GM18505 (cell line): ENCODE measurements around the gene ANKRD44.

Experiments used
- ATAC-seq: cut with Tn5 transposase; IDR thresholded peaks from one replicate; pipeline ENCODE4 v1.9.1; 2021; ENCODE audit not compliant: unreplicated experiment
- POLR2A ChIP-seq: IDR thresholded peaks from 4 replicates; pipeline ENCODE4 v1.6.1; 2011; ENCODE audit warnings: borderline replicate concordance; ENCODE audit not compliant: insufficient read depth, insufficient read length; ENCODE audit errors: extremely low read depth

The ANKRD44 gene

DNA sequence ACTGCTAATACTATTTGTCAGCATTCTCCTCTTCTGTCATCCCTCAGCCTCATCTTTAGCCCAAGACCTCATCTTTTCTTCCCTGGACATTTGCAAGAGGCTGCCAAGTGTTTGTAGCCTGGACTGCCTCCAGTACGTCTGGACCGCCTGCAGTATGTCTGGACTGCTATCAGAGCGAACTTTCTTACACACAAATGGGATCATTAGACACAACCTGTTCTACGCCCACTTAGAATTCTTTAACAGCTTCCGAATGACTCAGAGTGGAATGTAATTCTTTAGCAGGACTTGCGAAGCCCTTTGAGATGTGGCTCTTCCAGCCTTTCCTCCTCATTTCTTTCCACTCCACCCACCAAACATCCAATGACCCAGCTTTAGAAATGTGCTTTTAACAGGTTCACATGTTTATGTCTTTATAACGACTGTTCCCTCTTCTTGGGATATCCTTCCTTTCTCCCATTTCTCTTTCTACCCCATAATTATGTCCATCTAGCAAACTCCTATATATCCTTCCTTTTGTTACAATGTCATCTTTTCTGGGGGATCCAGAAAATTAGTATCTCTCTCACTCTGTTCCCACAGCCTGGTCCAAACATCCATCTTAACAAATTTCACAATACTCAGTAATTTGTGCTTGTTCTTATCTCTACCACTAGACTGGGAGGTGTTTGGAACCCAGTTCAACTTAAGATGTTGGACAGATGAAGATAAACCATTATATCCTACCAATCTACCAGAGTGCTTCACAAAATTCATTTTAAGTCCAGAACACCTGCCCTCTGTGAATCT lies 212.8 kb downstream of the ANKRD44 start:
- TF ChIP-seq POLR2A, result no peak
- no peak for ATAC-seq

DNA sequence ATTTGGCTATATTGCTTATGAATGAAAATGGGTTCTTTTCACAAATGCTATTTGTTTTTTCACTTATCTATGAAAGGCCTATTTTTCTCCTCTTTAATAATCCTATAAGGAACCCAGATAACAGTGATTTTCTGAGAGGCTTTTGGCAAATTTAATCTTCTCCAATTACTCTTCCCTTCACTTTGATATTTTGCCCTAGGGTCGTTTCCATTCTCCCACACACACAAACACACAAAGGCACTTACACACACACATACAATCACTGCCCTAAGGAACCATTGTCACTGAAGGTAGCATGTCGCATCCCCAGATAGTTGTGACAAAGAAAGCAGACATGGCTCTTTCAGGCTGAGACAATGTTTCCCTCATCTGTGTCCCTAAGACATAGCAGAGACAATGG lies 213.9 kb downstream of the ANKRD44 start:
- TF ChIP-seq POLR2A, result no peak
- ATAC-seq, result no peak

DNA sequence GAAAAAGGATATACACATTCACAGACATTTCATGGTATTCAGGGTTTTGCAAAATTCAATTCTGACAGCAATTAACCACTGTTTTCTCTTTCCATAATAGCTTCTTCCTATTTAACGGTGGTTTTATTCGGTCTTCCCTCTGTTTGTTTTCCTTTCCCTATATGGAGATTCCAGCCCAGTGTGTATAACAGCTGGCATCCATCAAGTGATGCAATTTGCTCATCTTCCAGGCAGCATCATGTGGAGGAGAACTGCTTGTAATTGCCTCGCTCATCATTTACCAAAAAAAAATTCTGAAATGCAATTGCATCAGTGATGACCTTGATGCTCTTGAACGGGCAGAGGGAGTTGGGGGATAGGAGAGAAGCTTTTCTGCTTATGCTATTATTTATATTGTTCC lies 218.1 kb downstream of the ANKRD44 start:
- no peak for TF ChIP-seq POLR2A
- no peak for ATAC-seq

DNA sequence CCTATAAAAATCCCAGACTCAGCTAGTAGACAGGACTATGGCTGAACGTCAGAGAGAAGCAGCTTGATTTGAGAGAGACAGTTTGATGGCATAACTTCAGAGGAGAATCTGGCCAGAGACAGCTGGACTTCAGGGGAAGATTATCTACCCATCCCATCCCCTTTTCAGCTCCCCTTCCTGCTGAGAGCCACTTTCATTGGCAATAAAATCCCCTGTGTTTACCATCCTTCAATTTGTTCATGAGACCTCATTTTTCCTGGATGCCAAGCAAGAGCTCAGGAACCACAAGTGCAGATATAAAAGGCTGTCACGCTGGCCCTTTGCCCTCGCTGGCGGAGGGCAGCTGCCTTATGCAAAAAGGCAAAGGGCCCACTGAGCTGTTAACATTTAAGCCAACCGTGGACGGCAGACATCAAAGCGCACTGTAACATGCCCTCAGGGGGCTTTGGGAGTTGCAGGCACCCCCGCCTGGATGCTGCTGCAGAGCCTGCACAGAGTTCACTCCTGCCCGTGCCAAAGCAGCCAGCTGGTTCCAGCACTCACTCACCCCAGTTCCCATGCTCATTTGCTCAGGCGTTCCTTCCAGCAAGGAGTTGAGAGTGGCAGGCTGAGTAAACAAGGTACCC lies 219.7 kb downstream of the ANKRD44 start:
- no peak for TF ChIP-seq POLR2A
- ATAC-seq, result no peak

DNA sequence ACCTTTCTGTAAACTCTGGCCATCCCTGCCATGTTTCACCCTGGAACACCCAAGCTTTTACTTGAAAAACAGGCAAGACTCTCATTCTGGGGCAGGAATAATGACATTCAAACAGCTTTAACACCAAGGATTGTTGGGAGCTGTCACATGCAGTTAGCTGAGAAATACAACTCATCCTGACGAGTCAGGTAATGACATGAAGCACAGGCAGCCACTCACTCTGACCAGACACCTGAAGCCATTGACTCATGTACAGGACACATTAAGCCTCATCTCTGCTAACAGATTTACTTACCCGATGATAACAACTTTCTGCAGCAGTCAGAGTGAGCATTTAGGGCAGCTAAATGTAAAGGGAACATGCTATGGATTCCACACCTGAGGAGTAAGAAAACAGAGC lies 220.9 kb downstream of the ANKRD44 start:
- no peak for TF ChIP-seq POLR2A
- no peak for ATAC-seq

DNA sequence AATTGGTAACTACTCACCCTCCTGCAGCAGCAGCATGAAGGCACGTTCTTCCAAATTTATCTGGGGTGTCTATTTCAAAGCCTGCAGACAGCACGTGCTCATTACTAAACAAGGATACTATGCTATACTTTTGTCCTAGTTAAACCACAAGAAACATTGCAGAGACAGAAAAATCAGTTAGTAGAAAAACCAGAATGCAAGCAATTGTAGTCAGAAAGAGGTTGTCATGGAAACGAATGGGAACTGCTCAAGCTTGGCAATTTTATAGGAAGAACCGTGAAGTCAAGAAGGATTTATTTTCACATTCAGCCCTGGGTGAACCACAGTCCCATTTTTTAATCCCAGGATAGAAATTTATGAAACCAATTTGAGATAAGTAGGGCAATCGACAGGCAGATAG lies 221.9 kb downstream of the ANKRD44 start:
- no peak for TF ChIP-seq POLR2A
- ATAC-seq, result no peak

DNA sequence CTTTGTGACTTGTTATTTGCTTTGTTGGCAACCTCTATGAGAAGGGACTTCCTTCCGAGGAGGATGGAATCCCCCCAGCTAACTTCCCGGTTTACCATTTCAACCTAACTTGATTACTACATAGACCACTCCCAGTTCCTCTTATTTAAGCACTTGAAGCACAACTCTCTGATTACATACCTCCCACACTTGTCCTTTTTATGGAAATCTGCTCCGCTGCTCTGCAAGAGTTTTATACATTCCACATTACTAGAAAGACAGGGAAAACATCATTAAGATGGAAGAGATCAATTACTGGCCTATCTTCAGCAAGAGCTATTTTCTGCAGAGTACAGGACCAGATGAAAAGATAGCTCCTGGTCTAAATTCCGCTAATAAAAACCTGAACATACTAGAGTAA lies 224.1 kb downstream of the ANKRD44 start:
- no peak for ATAC-seq
- TF ChIP-seq POLR2A, result no peak

DNA sequence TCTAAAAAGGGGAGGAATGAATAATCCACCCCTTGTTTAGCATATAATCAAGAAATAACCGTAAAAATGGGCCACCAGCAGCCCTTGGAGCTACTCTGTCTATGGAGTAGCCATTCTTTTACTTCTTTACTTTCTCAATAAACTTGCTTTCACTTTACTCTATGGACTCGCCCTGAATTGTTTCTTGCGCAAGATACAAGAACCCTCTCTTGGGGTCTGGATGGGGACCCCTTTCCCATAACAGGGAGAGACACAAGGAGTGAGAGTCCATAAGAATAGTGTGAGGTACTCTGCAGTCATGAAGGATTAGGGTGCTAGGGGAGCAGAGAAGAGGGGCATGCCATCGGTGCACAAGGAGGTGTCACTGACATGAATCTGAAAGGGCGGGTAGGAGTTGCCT lies 224.9 kb downstream of the ANKRD44 start:
- no peak for TF ChIP-seq POLR2A
- ATAC-seq, result no peak

DNA sequence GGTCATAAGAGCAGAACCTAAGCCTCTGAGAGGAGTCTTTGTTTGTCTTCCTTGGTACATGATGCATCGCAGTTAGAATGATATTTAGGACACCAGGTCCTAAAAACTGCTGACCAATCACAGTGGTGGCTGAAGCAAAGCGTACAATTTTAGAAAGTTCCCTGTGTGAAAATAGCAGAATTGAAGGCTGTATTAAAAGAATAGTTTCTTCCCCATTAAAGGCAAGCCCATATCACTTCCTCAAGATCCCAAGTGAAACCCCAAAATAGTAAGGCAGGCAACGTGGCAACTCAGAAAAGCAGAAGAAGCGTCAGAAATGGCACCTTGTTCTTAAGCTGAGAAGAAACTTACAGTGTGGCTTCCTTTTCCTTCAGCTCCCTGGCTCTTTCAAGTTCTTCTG lies 229.3 kb downstream of the ANKRD44 start:
- no peak for TF ChIP-seq POLR2A
- no peak for ATAC-seq

DNA sequence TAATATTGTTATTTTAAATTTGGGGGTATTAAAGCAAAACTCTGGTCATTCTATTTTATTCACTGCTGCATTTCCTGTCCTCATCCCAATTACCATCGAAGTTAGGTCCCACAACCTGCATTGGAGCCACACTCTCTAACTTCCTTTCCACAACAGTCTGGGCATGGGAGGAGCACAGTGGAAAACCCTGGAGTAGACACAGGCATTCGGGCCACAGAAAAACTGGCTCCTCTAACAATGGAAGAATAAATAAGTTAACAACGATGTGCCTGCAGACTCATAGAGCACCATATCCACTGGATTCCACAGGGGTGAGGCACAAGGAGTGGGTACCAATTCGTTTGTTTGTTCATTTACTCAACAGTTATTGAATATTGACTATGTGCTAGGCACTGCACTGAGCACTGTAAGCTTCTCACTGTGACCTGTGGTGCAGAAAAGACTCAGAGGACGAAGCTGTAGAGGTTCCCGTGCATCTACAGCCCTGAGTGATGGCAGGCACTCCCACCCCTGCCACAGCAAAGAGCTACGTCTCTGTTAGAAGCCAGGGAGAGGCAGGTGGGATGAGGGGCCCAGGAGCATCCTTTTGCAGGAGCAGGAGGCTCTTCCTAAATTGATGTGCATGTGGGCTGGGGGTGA lies 229.9 kb downstream of the ANKRD44 start:
- no peak for TF ChIP-seq POLR2A
- no peak for ATAC-seq

DNA sequence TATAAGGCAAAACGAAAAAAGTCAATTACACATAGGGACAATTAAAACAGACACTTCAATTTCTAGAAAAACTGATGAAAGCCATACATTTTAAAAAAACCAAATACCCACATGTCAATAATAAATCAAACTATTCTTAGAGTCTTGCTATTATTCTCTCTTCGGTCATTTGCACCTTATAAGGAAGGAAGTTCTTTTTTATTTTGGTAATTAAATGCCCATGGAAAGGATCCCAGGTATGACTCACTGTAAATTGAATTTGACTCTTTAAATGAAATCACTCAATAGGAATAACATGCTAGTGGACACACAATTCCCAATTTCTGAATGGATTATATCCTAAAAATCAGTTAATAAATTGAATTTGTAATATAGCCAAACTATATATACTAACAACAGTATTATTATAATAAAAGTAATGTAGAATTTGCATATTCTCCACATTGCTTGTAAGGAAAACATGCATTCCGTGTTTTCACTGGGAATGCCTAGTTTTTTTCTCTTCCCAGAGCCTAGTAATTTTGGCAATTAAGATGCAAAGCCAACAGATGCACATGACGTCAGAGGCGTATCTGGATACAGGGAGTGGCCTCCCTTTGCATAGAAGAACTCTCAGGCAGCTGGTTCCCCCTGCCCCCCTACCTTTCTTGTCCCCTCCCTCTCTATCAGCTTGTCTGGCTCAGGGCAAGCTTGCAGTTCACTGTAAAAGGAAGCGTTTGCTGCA lies 230.6 kb downstream of the ANKRD44 start:
- no peak for ATAC-seq
- TF ChIP-seq POLR2A, result no peak

DNA sequence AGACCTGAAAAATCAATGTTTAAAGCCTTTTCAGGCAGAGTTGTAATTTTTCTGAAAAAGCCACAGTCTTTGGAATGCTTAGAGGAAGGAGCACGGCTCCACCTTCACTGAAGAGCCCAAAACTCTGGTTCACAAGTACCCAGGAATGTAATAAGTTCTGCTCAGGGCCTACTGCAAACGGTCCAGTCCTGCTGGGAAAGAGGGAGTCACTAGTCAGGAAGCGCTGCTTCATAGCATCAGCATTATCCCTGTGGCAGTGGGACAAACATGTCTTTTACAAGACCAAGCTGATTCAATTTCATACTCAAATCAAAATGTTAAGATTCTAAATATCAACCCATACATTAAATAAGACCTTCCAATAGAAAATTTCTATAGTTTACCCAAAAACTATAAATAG lies 231.2 kb downstream of the ANKRD44 start:
- ATAC-seq, result no peak
- no peak for TF ChIP-seq POLR2A

DNA sequence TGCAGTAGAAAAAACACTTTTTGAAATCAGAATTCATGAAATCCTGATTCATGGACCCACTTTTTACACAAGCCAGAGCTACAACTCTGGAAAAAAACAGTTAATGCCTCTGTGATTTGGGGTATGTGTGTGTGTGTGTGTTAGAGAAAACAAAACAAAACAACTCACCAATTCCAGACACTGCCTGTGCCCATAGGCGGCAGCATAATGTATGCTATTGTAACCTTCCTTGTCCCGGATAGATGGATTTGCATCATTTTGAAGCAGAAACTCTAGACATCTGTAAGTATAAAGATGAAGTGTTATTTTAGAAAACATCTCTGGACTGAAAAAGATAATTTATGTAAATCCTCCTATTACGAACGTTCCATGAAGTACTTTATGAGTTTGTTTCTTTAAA lies 232.0 kb downstream of the ANKRD44 start:
- no peak for TF ChIP-seq POLR2A
- no peak for ATAC-seq

DNA sequence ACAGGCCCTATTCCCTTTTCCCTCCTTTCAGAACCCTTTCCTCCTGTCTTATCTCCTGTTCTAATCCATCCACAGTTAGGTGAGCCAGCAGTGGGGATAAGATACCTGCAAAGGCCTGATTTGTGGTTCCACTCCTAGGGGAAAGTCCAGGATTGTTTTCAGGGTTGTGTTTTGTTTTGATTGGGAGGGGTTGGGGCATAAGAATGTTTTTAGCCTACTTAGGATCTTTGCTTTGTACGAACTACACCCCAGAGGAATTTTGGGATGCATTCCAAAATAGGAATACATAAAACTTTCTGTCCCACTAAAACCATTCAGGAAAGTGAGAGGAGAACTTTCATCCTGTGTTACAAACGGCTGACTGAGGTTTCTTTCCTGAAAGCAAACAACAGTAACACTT lies 233.2 kb downstream of the ANKRD44 start:
- ATAC-seq, result no peak

DNA sequence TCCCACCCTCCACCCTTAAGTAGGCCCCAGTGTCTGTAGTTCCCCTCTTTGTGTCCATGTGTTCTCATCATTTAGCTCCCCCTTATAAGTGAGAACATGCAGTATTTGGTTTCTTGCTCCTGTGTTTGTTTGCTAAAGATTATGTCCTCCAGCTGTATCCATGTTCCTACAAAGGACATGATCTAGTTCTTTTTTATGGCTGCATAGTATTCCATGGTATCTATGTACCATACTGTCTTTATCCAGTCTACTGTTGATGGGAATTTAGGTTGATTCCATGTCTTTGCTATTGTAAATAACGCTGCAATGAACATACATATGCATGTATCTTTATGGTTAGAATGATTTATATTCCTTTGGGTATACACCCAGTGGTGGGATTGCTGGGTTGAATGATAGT lies 233.9 kb downstream of the ANKRD44 start:
- ATAC-seq, result no peak
- TF ChIP-seq POLR2A, result no peak

More for the DNA sequence above, 233.2 kb downstream of the ANKRD44 start:
- no peak for TF ChIP-seq POLR2A
